ENCODE data around the gene KCNAB1. TPM values are rescaled to one million over a fixed set of nuclear protein-coding genes. Genes with fewer than 3 reads are reported as not detected.

The KCNAB1 gene
- total and polyA plus RNA-seq, 2 experiments from 2014 or later = 0.80 to 1.4 TPM

GRCh38 chr3:156575641-156576040, 455.3 kb downstream of the KCNAB1 start:
- DNase-seq (ENCODE audit: low spot score) = no peak
- H3K4me3 ChIP-seq = no peak overlapping the region
- 87% methylated on average over 3 of the region's 3 CpGs for WGBS (ENCODE audit: low lambda C conversion rate, missing lambda C conversion rate)

DNA sequence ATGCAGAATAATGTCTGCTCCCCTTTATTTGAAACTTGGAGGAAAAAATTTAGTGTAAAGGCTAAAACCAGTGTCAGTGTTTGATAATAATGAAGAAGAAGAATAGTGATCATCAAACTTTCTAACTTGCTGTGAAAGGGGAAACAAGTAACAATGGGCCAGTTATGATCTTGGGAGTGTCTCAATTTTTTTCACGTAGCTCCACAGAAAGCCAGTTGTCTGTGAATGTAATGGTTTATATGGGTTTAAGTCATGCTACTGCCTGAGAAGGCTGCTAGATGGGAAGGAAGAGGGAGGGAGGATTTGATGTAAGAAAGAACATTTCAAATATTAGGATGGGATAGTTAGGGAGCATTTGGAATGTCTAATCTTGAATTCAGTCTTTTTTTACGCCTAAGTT, 455.7 kb downstream of the KCNAB1 start:
- no peak for DNase-seq (ENCODE audit: low spot score)
- Histone ChIP-seq H3K27me3 (no peaks in the 10 kb centered on the region), H2AFZ (no peak overlapping the region), H3K27ac (no peak overlapping the region), H3K4me3 (no peak overlapping the region), H3K79me2 (no peaks in the 10 kb centered on the region), H4K20me1 (ENCODE audit: insufficient read depth, poor library complexity, severe bottlenecking) (no peaks in the 10 kb centered on the region), H3K9me2 (replicated peaks; ENCODE audit: insufficient read depth) (no peaks in the 10 kb centered on the region), H3K9me3 (ENCODE audit: low read depth) (no peaks in the 10 kb centered on the region), H3K4me2 (no peak overlapping the region), H3K36me3 (replicated peaks; ENCODE audit: insufficient read depth, low read depth) (no peaks in the 10 kb centered on the region), H3K4me1 (ENCODE audit: insufficient read depth) (no peaks in the 10 kb centered on the region)
- TF ChIP-seq CTCF (IDR thresholded peaks at IDR 0.05; ENCODE audit: poor library complexity) (no peak), EZH2phosphoT487 (IDR thresholded peaks at IDR 0.05; ENCODE audit: low read depth, severe bottlenecking, unreplicated experiment) (no peak), EZH2 (IDR thresholded peaks at IDR 0.05; ENCODE audit: borderline replicate concordance) (no peak)
- 93% methylated on average over 2 of the region's 2 CpGs for WGBS (ENCODE audit: low lambda C conversion rate, missing lambda C conversion rate)

More at GRCh38 chr3:156575641-156576040, 455.3 kb downstream of the KCNAB1 start:
- no peaks in the 10 kb centered on the region for H3K36me3 ChIP-seq (replicated peaks; ENCODE audit: insufficient read depth, low read depth)
- H3K4me2 ChIP-seq = no peak overlapping the region
- H3K9me2 ChIP-seq (replicated peaks; ENCODE audit: insufficient read depth) = no peaks in the 10 kb centered on the region
- no peaks in the 10 kb centered on the region for H4K20me1 ChIP-seq (ENCODE audit: insufficient read depth, poor library complexity, severe bottlenecking)
- no peak overlapping the region for H3K27ac ChIP-seq
- H3K4me1 ChIP-seq (ENCODE audit: insufficient read depth) = no peaks in the 10 kb centered on the region
- H2AFZ ChIP-seq = no peak overlapping the region
- TF ChIP-seq EZH2phosphoT487 (IDR thresholded peaks at IDR 0.05; ENCODE audit: low read depth, severe bottlenecking, unreplicated experiment) (no peak), EZH2 (IDR thresholded peaks at IDR 0.05; ENCODE audit: borderline replicate concordance) (no peak), CTCF (IDR thresholded peaks at IDR 0.05; ENCODE audit: poor library complexity) (no peak)
- H3K27me3 ChIP-seq = no peaks in the 10 kb centered on the region
- H3K9me3 ChIP-seq (ENCODE audit: low read depth) = no peaks in the 10 kb centered on the region
- H3K79me2 ChIP-seq = no peaks in the 10 kb centered on the region

GRCh38 chr3:156576651-156577348, 456.4 kb downstream of the KCNAB1 start:
- no peak for DNase-seq (ENCODE audit: low spot score)
- Histone ChIP-seq H3K27ac (no peak overlapping the region), H3K9me2 (replicated peaks; ENCODE audit: insufficient read depth) (no peaks in the 10 kb centered on the region), H3K4me1 (ENCODE audit: insufficient read depth) (no peaks in the 10 kb centered on the region), H3K4me2 (no peak overlapping the region), H3K9me3 (ENCODE audit: low read depth) (no peaks in the 10 kb centered on the region), H3K79me2 (no peaks in the 10 kb centered on the region), H3K27me3 (no peaks in the 10 kb centered on the region), H3K4me3 (no peak overlapping the region), H3K36me3 (replicated peaks; ENCODE audit: insufficient read depth, low read depth) (no peaks in the 10 kb centered on the region), H4K20me1 (ENCODE audit: insufficient read depth, poor library complexity, severe bottlenecking) (no peaks in the 10 kb centered on the region), H2AFZ (no peak overlapping the region)
- 79% methylated on average over 2 of the region's 2 CpGs for WGBS (ENCODE audit: low lambda C conversion rate, missing lambda C conversion rate)
- TF ChIP-seq EZH2 (IDR thresholded peaks at IDR 0.05; ENCODE audit: borderline replicate concordance) (no peak), EZH2phosphoT487 (IDR thresholded peaks at IDR 0.05; ENCODE audit: low read depth, severe bottlenecking, unreplicated experiment) (no peak), CTCF (IDR thresholded peaks at IDR 0.05; ENCODE audit: poor library complexity) (no peak)

All from hepatocyte (in vitro differentiated cells).